Kidney tubule cell (primary cell): ENCODE measurements around the gene NMNAT2.
"Not testable (repeated sequence)": the region's sequence is repeated elsewhere in the genome, so short reads cannot be mapped to it uniquely, and the experiment has no call there.

Experiments used
- DNase-seq: peaks from one replicate; pipeline ENCODE4 v3.0.0-alpha.2; 2018; ENCODE audit warnings: low spot score

NMNAT2 gene

GRCh38 chr1:183262628-183263200 lies 155.5 kb downstream of the NMNAT2 start:
- no peak for DNase-seq

GRCh38 chr1:183259924-183260323 lies 158.3 kb downstream of the NMNAT2 start:
- no peak for DNase-seq

- no peak for DNase-seq
These were observed 163.1 kb downstream of the NMNAT2 start for GRCh38 chr1:183255073-183255472.

GRCh38 chr1:183251959-183252450 lies 166.2 kb downstream of the NMNAT2 start:
- DNase-seq: no peak

GRCh38 chr1:183251101-183251958 lies 166.8 kb downstream of the NMNAT2 start:
- DNase-seq: no peak

GRCh38 chr1:183249941-183250452 lies 168.2 kb downstream of the NMNAT2 start:
- no peak for DNase-seq

GRCh38 chr1:183248989-183249691 lies 169.0 kb downstream of the NMNAT2 start:
- peak; percentile 35 for DNase-seq

GRCh38 chr1:183247931-183248330 lies 170.2 kb downstream of the NMNAT2 start:
- no peak for DNase-seq

GRCh38 chr1:183247484-183247883 lies 170.7 kb downstream of the NMNAT2 start:
- no peak for DNase-seq

- DNase-seq: no peak
These were observed 171.1 kb downstream of the NMNAT2 start for GRCh38 chr1:183247066-183247465.

- no peak for DNase-seq
These were observed 171.7 kb downstream of the NMNAT2 start for GRCh38 chr1:183246436-183246835.

- no peak for DNase-seq
These were observed 172.8 kb downstream of the NMNAT2 start for GRCh38 chr1:183245357-183245756.

GRCh38 chr1:183244466-183244865 lies 173.7 kb downstream of the NMNAT2 start:
- DNase-seq: no peak

- DNase-seq: no peak
These were observed 174.8 kb downstream of the NMNAT2 start for GRCh38 chr1:183243161-183244050.

- DNase-seq: no peak
These were observed 175.6 kb downstream of the NMNAT2 start for GRCh38 chr1:183242556-183242955.

- no peak for DNase-seq
These were observed 176.7 kb downstream of the NMNAT2 start for GRCh38 chr1:183241471-183241870.

GRCh38 chr1:183240853-183241252 lies 177.3 kb downstream of the NMNAT2 start:
- not testable (repeated sequence) for DNase-seq

- DNase-seq: no peak
These were observed 177.7 kb downstream of the NMNAT2 start for GRCh38 chr1:183240526-183240825.

- no peak for DNase-seq
These were observed 178.2 kb downstream of the NMNAT2 start for GRCh38 chr1:183239793-183240525.

- DNase-seq: no peak
These were observed 178.9 kb downstream of the NMNAT2 start for GRCh38 chr1:183239220-183239742.

GRCh38 chr1:183238071-183238470 lies 180.1 kb downstream of the NMNAT2 start:
- peak; percentile 82 for DNase-seq
